Fibroblast of villous mesenchyme (primary cell): ENCODE results near the gene CD84. TPM values are rescaled to one million over a fixed set of nuclear protein-coding genes. Genes with fewer than 3 reads are reported as not detected.

Source experiments
- DNase-seq: peaks from one replicate; pipeline ENCODE4 v3.0.0-alpha.2; 2010; ENCODE audit warnings: low read depth
- H3K4me3 ChIP-seq: 2 replicates; pipeline ENCODE4 v1.5.1; 2011; ENCODE audit warnings: low read depth, mild to moderate bottlenecking, low read length
- total RNA-seq: library from RNA; depleted of rRNA; stranded (reverse); fragments of >200 nt; gene quantifications from 2 replicates; pipeline ENCODE4 v1.2.3, GENCODE V29; 2012
- TF ChIP-seq, protein P1 (sequence below): IDR thresholded peaks from 2 replicates; pipeline ENCODE4 v1.5.1; 2012; ENCODE audit warnings: low read depth, mild to moderate bottlenecking, low read length; ENCODE audit not compliant: insufficient read depth

The CD84 gene
- total RNA-seq, 1 donor = not detected

DNA sequence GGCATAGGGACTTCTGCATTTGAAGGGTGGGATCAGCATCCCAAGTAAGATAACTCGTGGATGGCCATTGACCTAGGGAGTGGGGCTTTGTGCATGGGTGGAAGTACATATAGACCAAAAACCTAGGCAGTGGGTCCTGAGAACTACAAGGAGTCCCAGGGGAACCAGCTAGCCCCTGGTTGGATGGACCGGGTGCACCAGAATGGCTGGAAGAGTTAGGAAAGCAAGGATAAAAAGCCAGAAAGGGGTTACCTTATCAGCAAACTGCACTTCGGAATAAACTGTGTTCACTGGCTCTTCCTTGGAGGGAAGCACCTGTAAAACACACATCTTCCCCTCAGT lies 29.7 kb downstream of the CD84 start:
- DNase-seq = no peak
- no peak overlapping the region for H3K4me3 ChIP-seq
- TF ChIP-seq, protein P1, sequence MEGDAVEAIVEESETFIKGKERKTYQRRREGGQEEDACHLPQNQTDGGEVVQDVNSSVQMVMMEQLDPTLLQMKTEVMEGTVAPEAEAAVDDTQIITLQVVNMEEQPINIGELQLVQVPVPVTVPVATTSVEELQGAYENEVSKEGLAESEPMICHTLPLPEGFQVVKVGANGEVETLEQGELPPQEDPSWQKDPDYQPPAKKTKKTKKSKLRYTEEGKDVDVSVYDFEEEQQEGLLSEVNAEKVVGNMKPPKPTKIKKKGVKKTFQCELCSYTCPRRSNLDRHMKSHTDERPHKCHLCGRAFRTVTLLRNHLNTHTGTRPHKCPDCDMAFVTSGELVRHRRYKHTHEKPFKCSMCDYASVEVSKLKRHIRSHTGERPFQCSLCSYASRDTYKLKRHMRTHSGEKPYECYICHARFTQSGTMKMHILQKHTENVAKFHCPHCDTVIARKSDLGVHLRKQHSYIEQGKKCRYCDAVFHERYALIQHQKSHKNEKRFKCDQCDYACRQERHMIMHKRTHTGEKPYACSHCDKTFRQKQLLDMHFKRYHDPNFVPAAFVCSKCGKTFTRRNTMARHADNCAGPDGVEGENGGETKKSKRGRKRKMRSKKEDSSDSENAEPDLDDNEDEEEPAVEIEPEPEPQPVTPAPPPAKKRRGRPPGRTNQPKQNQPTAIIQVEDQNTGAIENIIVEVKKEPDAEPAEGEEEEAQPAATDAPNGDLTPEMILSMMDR = no peak

DNA sequence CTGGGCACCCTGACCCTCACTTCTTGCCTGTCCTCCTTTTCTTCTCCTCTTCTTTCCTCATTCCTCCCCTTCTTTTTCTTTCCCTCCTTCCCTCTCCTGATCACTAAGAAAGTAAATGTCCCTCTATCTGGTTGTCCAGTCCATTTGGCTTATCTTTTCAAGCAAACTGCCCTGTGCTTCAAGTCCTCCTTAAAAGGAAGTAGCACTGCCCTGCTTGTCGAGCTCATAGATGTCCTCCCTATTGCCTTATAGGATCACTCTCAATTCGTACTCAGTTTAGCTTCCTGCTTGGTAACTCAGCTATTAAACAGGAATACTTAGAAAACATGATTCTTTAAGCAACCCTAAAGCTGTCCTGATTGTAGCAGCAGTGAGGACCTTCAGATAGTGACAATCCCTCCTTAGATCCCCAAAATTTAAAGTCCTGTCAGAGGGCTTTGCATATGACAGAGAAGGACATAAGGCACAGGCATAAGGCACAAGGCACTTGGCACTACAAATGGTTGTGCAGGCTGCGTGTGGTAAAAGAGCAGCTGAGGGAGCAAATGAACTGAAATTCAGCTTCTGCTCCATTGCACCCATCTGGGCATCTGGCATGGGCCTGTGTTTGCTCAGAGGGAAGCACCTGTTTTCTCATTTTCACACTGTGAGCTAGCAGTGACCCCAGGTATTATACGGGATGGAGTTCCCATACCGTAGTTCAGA lies 30.2 kb downstream of the CD84 start:
- no peak for DNase-seq
- TF ChIP-seq, protein P1 = no peak
- H3K4me3 ChIP-seq = no peak overlapping the region

DNA sequence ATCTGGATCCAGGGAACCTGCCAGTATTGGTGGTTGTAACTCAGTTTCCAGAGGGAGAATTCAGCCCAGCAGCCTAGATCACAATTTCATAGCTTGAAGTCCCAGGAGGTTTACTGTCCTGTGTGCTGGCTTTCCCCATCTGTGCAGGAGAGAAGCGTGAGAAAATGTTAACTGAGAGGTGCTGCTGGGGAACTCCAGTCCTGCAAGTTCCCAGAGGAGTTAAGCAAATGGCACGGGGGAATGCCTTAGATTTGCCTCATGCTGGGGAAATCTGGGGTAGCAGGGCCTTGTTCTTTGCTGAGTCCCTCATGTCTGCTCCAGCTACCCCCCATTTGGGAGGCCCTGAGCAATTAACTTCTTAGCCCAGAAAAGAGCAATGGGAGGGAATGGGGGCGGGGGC lies 31.1 kb downstream of the CD84 start:
- TF ChIP-seq, protein P1 = no peak
- no peak overlapping the region for H3K4me3 ChIP-seq
- DNase-seq = no peak

DNA sequence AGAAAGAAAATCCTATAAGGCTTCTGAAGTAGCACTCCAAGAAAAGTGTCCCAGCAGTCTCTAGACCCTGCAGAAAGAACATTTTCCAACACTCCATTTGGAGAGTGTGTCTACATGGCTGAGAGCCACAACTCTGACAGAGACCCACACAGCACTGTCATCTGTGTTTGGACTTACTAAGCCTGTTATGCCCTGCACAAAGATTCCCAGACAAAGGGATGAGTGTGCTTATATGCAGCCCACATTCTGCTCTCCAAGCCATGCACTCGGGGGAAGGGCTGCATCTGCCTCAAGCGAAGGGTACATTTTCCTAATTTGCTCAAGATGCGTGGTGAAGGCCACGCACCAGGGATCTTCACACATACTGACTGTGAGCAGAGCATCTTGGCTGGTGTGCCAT lies 31.9 kb downstream of the CD84 start:
- no peak overlapping the region for H3K4me3 ChIP-seq
- TF ChIP-seq, protein P1 = no peak
- DNase-seq = no peak

DNA sequence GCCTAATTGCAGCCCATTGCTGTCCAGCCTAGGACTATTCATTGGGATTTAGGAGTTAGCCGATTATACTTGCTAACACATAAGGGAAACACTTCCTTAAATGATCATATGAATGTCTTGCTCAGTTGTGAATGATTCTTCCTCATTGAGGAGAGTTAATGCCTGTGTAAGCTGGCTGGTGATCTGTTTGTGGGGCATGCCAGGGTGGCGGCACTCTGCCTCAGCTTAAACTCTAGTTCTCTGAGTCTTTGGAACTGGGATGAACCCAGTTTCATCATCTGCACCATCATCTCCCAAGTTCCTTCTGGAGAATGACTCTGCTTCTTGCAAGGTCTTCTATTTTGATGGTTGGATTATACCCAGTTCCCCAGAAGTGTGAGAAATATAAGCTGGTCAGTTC lies 32.4 kb downstream of the CD84 start:
- H3K4me3 ChIP-seq = no peak overlapping the region
- DNase-seq = no peak
- TF ChIP-seq, protein P1 = no peak

DNA sequence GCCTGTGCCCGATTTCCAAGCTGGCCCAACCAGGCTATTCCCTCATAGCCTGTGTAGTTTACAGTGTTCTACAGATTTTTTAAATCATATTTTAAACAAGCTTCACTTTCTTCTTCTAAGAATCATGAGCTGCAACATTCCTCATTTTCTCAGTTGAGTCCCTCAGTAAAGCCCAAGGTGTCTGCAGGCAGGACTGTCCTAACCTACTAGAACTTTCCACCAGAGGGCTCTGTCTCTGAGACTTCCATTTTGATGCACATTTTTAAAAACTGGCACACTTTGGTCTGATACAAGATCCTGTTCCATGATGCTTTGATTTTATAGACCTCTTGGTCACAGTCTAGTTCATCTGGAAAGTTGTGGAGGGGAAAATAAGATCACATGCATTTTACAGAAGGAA lies 34.6 kb downstream of the CD84 start:
- H3K4me3 ChIP-seq = no peak overlapping the region
- peak; percentile 3 for DNase-seq
- TF ChIP-seq, protein P1 = peak; percentile 43
